ENCODE data around the gene CYP2U1. TPM values are rescaled to one million over a fixed set of nuclear protein-coding genes. Genes with fewer than 3 reads are reported as not detected.
A peak's percentile ranks its signal among the peaks of the same experiment; 100 is the strongest.

CYP2U1 gene
- total and polyA plus RNA-seq, 2 of the 4 experiments (the other 2 are of a cell fraction) = 6.1 to 11.1 TPM

DNA sequence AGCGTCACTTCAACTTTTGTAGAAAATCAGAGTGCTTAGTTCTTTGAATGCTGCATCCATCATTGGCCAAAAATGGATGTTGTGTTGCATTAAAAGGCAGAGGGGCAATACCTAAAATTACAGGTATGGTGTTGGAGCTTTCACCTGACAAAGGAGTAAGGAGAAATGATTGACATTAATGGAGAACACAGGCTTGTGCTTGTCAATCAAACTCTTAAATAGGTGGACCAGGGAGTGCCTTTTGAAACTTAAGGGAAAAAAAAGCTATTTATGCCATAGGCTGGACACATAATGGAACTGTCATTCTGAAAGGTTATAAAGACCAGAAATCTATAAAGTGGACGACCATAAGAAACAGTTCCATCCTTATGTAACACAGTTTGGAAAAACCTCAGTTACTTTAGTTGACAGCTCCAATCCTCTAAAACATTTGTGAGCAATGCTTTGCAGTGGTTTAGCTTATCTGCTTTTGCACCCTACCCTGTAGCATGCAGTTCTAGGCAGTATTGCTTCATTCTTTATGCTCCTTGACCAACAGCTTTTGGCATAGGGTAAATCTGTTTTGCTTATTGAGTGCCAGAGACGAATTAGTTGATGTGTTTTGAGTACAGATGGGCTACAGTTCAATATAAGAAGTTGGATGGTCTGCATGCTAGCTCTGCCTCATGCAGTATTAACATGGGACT, 60.7 kb downstream of the CYP2U1 start:
- H3K4me3 ChIP-seq (ENCODE audit: insufficient read depth, low read depth, low read length) = no peak overlapping the region
- H2AK9ac ChIP-seq (replicated peaks; ENCODE audit: low read depth, low read length, poor library complexity) = no peak overlapping the region
- dilution Hi-C loops (cut with HindIII; ENCODE audit: low sequenced_read_pairs, unreplicated experiment) (no loop called here), intact Hi-C loops (cut with micrococcal nuclease) (loop anchor here (10.0 kb wide), 1 partner anchor 237 kb away; no protein-coding TSS in a partner anchor), in situ Hi-C loops (cut with MboI; ENCODE audit: low sequenced_read_pairs) (no loop called here)
- H3K56ac ChIP-seq (ENCODE audit: extremely low read depth, insufficient read depth, low read length) = no peak overlapping the region
- no peak overlapping the region for H2BK5ac ChIP-seq (ENCODE audit: low read depth, low read length, poor library complexity, severe bottlenecking)
- CTCF ChIA-PET = no interaction called here
- H3K79me1 ChIP-seq (ENCODE audit: low read depth in 1 of 2, low read length in 2 of 2) = peaks cover 9 to 21% of the 10 kb centered on the region in 2 experiments; a peak in 3 of 4 replicates
- H2BK20ac ChIP-seq (ENCODE audit: low read depth, low read length) = no peak overlapping the region
- no peak overlapping the region for H3K4me2 ChIP-seq (ENCODE audit: low read depth, low read length)
- H3K18ac ChIP-seq (ENCODE audit: low read depth, low read length) = no peak overlapping the region
- no peak overlapping the region for H3K14ac ChIP-seq (replicated peaks; ENCODE audit: low read depth, low read length)
- no peaks in the 10 kb centered on the region for H3K9me3 ChIP-seq (ENCODE audit: control insufficient read depth, insufficient read depth, low read length)
- no peaks in the 10 kb centered on the region for H3K27me3 ChIP-seq (ENCODE audit: control insufficient read depth, insufficient read depth, low read length)
- no peak overlapping the region for H2AFZ ChIP-seq (replicated peaks; ENCODE audit: low read length, poor library complexity)
- peaks cover 2% of the 10 kb centered on the region for H3K4me1 ChIP-seq (ENCODE audit: control insufficient read depth, insufficient read depth, low read length)
- H3K27ac ChIP-seq (ENCODE audit: insufficient read depth, low read length) = no peak overlapping the region
- H4K8ac ChIP-seq (ENCODE audit: low read depth in 2 of 2, low read length in 2 of 2) = no peak overlapping the region
- TF ChIP-seq CEBPB (IDR thresholded peaks at IDR 0.05; ENCODE audit: low read depth, low read length) (peak; percentile 69), RFX5 (IDR thresholded peaks at IDR 0.05; ENCODE audit: low read depth, low read length) (no peak), RAD21 (IDR thresholded peaks at IDR 0.05; ENCODE audit: low read length) (no peak), CHD1 (IDR thresholded peaks at IDR 0.05; ENCODE audit: low read depth, low read length) (no peak)
- POLR2A ChIA-PET (ENCODE audit: unreplicated experiment) = no interaction called here
- H2AK5ac ChIP-seq (ENCODE audit: low read depth, low read length) = no peak overlapping the region
- DNase-seq = peak; percentile 15
- no peak overlapping the region for H2BK15ac ChIP-seq (ENCODE audit: low read depth, low read length)
- H2BK120ac ChIP-seq (ENCODE audit: low read depth, low read length) = no peak overlapping the region
- BruUV-seq (replicated peaks) = no TSS peak
- H3K4ac ChIP-seq (ENCODE audit: low read depth, low read length) = no peak overlapping the region
- H3K23ac ChIP-seq (ENCODE audit: low read depth, low read length) = 0 out of 2 replicates have a peak overlapping the region, but pooled peaks have one; percentile 7
- ATAC-seq (ENCODE audit: low read depth) = no peak
- 100% methylated on average over 1 of the region's 3 CpGs; no CpG with 5 or more reads in 1 of the 2 experiments for WGBS, 2 experiments (ENCODE audit: extremely low coverage in 2 of 2, insufficient read length in 1 of 2)
- H3K9me1 ChIP-seq (ENCODE audit: insufficient read depth, low read length) = peaks cover 6% of the 10 kb centered on the region; the same call in 1 of the 2 replicates
- no peak overlapping the region for H4K5ac ChIP-seq (ENCODE audit: low read depth, low read length)
- no peaks in the 10 kb centered on the region for H3K36me3 ChIP-seq (ENCODE audit: control insufficient read depth, insufficient read depth, low read length)
- peaks cover 6% of the 10 kb centered on the region; the same call in 1 of the 2 replicates for H4K20me1 ChIP-seq (ENCODE audit: insufficient read depth, low read length)
- H3K9ac ChIP-seq (ENCODE audit: low read depth, low read length) = no peak overlapping the region
- no peak overlapping the region for H4K91ac ChIP-seq (ENCODE audit: insufficient read depth, low read depth, low read length)
